Colon (tissue), 2 donors: ENCODE data around the gene MZT2B.
"Not testable (repeated sequence)": the region's sequence is repeated elsewhere in the genome, so short reads cannot be mapped to it uniquely, and the experiment has no call there.

ENCODE experiments used
- FAIRE-seq: peaks from 2 replicates; lab custom pipeline; 2012; peaks lifted over from hg19 to GRCh38; lab: Jason Lieb, UNC
- donor health status: control.
- donor health status: control.

The MZT2B gene

DNA sequence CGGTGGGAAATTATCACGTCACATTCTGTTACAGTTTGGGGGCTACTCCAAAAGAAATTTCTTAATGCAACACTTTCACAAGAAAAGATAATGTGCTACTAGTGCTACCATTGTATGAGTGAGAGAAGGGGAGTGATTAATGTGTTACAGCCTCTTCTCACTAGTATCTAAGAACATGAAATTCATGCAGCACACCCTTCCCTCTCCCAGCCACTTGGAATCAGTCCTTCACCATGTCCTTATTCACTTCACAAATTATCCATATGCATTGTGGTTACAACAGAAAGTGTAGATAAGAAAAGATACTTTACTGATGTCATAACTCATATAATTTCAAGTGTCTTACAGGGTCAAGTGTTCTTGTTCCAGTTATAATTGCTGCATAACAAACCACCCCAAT is 37.1 kb downstream of the MZT2B start:
- FAIRE-seq, result not testable (repeated sequence)

DNA sequence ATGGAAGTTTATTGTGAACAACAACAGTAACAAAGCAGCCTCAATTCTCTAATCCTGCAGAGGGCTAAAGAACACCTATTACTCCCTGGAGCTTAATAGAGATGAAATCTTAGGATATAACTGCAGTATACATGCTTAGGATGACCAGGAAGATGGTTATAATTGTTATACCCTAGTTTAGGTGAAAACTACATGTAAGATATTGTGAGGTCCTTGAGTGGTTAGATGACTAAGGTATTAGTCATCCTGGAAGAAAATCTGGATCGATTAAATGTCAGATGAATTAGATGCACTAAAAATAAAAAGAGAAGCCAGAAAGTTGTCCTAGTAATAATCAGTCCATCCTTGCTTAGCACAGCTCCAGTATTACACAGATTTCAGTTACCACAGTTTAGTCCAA is 38.4 kb downstream of the MZT2B start:
- not testable (repeated sequence) for FAIRE-seq

DNA sequence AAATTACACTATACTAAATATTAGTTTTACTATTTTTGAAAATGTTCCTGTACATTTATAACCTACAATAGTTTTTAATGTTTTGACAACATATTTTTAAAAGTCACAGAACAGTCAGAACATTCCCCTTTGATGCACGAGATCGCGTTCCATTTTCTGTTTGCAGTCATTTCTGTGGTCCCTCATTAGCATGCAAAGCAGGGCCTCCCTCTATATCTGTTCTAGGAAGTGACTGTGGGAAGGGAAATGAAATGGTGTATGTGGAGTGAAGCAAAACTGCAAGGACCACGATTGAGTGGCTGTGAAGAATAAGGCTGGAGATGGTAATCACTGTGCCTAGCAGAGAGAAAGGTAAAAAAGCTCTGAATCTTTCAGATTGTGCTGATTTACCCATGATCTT is 40.5 kb downstream of the MZT2B start:
- FAIRE-seq, result not testable (repeated sequence)

DNA sequence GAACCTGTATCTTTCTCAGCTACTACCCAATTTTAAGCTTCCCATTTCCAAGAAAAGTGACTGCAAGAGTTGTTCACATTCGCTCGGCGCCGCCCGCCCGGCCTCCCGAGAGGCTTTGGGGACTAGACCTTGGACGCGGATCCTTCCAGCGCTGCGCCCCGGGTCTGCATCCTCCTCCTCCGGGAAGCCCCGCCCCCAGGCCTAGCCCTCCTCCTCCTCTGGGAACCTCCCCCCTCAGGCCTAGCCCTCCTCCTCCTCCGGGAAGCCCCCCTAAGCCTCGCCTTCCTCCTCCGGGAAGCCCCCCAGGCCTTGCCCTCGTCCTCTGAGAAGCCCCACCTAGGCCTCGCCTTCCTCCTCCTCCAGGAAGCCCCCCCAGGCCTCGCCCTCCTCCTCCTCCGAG is 45.9 kb downstream of the MZT2B start:
- FAIRE-seq, result not testable (repeated sequence)

GRCh38 chr2:130228467-130229160 is 46.6 kb downstream of the MZT2B start:
- not testable (repeated sequence) for FAIRE-seq

DNA sequence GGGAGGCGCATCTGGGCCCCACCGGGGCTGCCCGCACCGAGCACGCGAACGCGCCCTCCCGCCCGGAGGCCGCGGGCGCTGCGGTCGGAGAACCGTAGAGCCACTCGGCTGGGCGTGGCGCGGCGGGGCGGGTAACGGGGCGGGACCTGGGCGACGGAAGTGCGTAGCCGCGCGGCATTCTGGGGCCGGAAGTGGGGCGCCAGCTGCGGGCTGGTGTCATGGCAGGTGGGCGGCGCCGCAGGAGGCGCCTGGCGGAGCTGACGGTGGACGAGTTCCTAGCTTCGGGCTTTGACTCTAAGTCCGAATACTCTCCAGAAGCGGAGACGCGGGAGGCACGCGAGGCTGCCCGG is 47.1 kb downstream of the MZT2B start:
- FAIRE-seq, result not testable (repeated sequence)

GRCh38 chr2:130230376-130230775 is 48.3 kb downstream of the MZT2B start:
- FAIRE-seq, result not testable (repeated sequence)

DNA sequence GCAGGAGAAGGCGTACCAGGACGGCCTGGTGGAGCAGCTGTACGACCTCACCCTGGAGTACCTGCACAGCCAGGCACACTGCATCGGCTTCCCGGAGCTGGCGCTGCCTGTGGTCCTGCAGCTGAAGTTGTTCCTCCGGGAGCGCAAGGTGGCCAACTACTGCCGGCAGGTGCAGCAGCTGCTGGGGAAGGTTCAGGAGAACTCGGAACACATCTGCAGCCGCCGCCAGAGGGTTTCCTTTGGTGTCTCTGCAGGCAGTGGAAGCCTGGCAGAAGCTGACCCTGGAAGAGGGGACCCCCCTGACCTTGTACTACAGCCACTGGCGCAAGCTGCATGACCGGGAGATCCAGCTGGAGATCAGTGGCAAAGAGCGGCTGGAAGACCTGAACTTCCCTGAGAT is 48.8 kb downstream of the MZT2B start:
- FAIRE-seq, result not testable (repeated sequence)

DNA sequence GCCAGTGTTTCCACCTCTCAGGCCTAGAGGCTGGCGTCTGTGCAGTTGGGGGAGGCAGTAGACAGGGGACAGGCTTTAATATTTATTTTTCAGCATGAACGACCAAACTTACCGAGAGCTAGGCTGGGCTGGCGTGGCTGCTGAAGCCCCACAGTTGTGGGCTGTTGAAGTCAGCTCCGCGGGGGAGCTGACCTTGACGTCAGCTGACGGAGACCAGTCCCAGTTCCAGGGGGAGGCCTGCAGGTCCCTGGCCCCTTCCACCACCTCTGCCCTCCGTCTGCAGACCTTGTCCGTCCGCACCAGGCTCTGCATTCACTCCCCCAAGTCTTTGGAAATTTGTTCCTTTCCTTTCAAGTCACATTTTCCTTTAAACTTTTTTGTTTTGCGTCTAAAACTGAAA is 49.6 kb downstream of the MZT2B start:
- FAIRE-seq, result no peak

DNA sequence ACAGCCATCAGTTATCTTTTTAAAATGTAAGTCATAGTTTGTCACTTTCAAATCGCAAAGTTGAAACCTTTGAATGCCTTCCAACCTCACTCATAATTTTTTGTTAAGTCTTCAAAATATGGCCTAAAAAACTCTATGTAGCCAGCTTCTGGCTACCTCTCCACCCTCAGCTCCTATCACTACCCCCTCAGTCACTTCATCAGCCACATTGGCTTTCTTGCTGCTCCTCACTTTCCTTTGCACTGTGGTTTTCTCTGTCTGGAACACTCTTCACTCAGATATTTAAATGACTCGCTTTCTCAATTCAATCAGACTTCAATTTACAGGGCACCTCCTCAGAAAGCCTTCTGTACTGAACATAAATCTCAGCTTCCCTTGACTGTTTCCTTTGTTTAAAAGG is 51.0 kb downstream of the MZT2B start:
- FAIRE-seq, result not testable (repeated sequence)

DNA sequence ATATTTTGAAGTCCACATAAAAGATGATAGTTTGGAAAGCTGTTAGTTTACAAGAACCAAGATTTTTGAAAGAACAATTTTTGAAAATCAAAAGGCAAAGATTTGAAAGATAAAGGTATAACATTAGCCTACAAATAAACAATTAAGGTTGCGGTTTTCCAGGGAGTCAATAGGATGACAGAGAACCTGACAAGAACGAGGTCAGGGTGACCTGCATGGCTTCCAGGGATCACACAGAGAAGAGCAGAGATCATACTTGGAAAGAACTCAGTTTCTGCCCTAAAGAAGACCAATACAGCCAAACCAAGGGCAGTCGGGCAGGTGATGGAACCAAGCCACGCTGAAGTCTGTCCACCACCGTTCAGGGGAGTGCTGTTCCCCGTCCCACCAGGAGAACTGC is 57.5 kb downstream of the MZT2B start:
- not testable (repeated sequence) for FAIRE-seq
